A549 (cell line): ENCODE measurements around the gene KCNMA1. TPM values are rescaled to one million over a fixed set of nuclear protein-coding genes. Genes with fewer than 3 reads are reported as not detected.

Experiments used
- ATAC-seq, 2 experiments: fragments of 200-7000 bp in 1 of 2; fragments of >200 bp in 1 of 2; cut with Nextera tagmentation in 1 of 2; cut with Tn5 transposase in 1 of 2; 3 replicates each; pipeline versions ENCODE4 v1.8.0 to v1.9.1; 2018 to 2020; ENCODE audit warnings: mild to moderate bottlenecking in 1 of 2, moderate library complexity in 1 of 2
- CTCF ChIA-PET: fragments of 300-600 bp; sonication (Branson Sonifier 250); formaldehyde crosslinking; extraction: SDS; loops from one replicate; lab custom pipeline; 2021; ENCODE audit warnings: antibody characterized with exemption, inconsistent platforms; lab: Yijun Ruan, JAX
- POLR2A ChIA-PET: fragments of 350-600 bp; formaldehyde crosslinking; extraction: SDS; loops from one replicate; lab custom pipeline; 2021; ENCODE audit warnings: antibody characterized with exemption, inconsistent platforms; lab: Yijun Ruan, JAX
- DNase-seq, 2 experiments: peaks; one replicate each; pipeline versions ENCODE4 v3.0.0 to v3.0.0-alpha.2; 2011 to 2016; ENCODE audit warnings: low read depth in 1 of 2, low spot score in 1 of 2
- FAIRE-seq: peaks from 2 replicates; lab custom pipeline; 2011; peaks lifted over from hg19 to GRCh38; lab: Jason Lieb, UNC
- H3K27ac ChIP-seq, 2 experiments: fragments of >200 bp; sonication (Bioruptor Twin); formaldehyde crosslinking; 3 replicates each; pipeline ENCODE4 v1.5.1; 2016 to 2017
- H3K4me1 ChIP-seq: fragments of >200 bp; sonication (Bioruptor Twin); formaldehyde crosslinking; 3 replicates; pipeline ENCODE4 v1.6.1; 2016
- H3K4me2 ChIP-seq: fragments of >200 bp; sonication (Bioruptor Twin); formaldehyde crosslinking; 3 replicates; pipeline ENCODE4 v1.6.1; 2016
- H3K4me3 ChIP-seq: fragments of >200 bp; sonication (Bioruptor Twin); formaldehyde crosslinking; 3 replicates; pipeline ENCODE4 v1.5.1; 2016
- H3K9me3 ChIP-seq: fragments of >200 bp; sonication (Bioruptor Twin); formaldehyde crosslinking; 3 replicates; pipeline ENCODE4 v1.6.1; 2016
- ATOH8 ChIP-seq: fragments of 250-450 bp; sonication (Bioruptor Pico); IDR thresholded peaks from 2 replicates; pipeline ENCODE4 v1.5.0; 2020; ENCODE audit warnings: low read depth, mild to moderate bottlenecking, moderate library complexity
- CBX2 ChIP-seq: fragments of 200-600 bp; sonication (generic); IDR thresholded peaks from 2 replicates; pipeline ENCODE4 v1.6.1; 2016; ENCODE audit warnings: low read depth, mild to moderate bottlenecking, borderline replicate concordance
- CTCF ChIP-seq: fragments of >200 bp; sonication (Bioruptor Twin); formaldehyde crosslinking; IDR thresholded peaks from 3 replicates; pipeline ENCODE4 v1.5.1; 2016
- ESRRA ChIP-seq: fragments of 150-350 bp; IDR thresholded peaks from 2 replicates; pipeline ENCODE4 v1.6.1; 2014; ENCODE audit warnings: mild to moderate bottlenecking, low read length, borderline replicate concordance
- HES2 ChIP-seq: fragments of >200 bp; sonication (Bioruptor Twin); formaldehyde crosslinking; IDR thresholded peaks from 2 replicates; pipeline ENCODE4 v1.6.1; 2016
- HEYL ChIP-seq: fragments of 250-450 bp; sonication (Bioruptor Pico); IDR thresholded peaks from 2 replicates; pipeline ENCODE4 v1.8.0; 2021; ENCODE audit warnings: mild to moderate bottlenecking, moderate library complexity
- HMGXB4 ChIP-seq: fragments of 250-450 bp; sonication (Bioruptor Pico); IDR thresholded peaks from 2 replicates; pipeline ENCODE4 v1.5.0; 2021; ENCODE audit warnings: mild to moderate bottlenecking, moderate library complexity, borderline replicate concordance
- HOXA7 ChIP-seq: fragments of 250-450 bp; sonication (Bioruptor Pico); IDR thresholded peaks from 2 replicates; pipeline ENCODE4 v1.5.0; 2020; ENCODE audit warnings: mild to moderate bottlenecking, moderate library complexity
- HOXB13 ChIP-seq: fragments of 250-450 bp; sonication (Bioruptor Pico); IDR thresholded peaks from 2 replicates; pipeline ENCODE4 v1.5.0; 2020; ENCODE audit warnings: low read depth, mild to moderate bottlenecking, moderate library complexity
- KDM1A ChIP-seq: fragments of 200-600 bp; sonication (generic); IDR thresholded peaks from 2 replicates; pipeline ENCODE4 v1.6.1; 2016; ENCODE audit warnings: low read depth, mild to moderate bottlenecking
- KDM5A ChIP-seq: fragments of 200-600 bp; sonication (generic); IDR thresholded peaks from 2 replicates; pipeline ENCODE4 v1.6.1; 2016; ENCODE audit warnings: antibody characterized with exemption, mild to moderate bottlenecking
- NPAS2 ChIP-seq: fragments of 250-450 bp; sonication (Bioruptor Pico); IDR thresholded peaks from 2 replicates; pipeline ENCODE4 v1.8.0; 2022; ENCODE audit warnings: mild to moderate bottlenecking, moderate library complexity, borderline replicate concordance
- NR3C1 ChIP-seq: fragments of >200 bp; sonication (Bioruptor Twin); formaldehyde crosslinking; IDR thresholded peaks from 3 replicates; pipeline ENCODE4 v1.6.1; 2017
- POLR2A ChIP-seq: IDR thresholded peaks from 2 replicates; pipeline ENCODE4 v1.6.1; 2012; ENCODE audit warnings: mild to moderate bottlenecking, low read length
- POLR2AphosphoS2 ChIP-seq: conservative IDR thresholded peaks from 2 replicates; pipeline ENCODE4 v1.6.1; 2012; ENCODE audit warnings: low read length, improper control_type of control experiment, inconsistent platforms
- ZFP36 ChIP-seq: fragments of 450-650 bp; IDR thresholded peaks from 2 replicates; pipeline ENCODE4 v1.6.1; 2014; ENCODE audit warnings: borderline replicate concordance; ENCODE audit not compliant: partially characterized antibody
- ZNF302 ChIP-seq: fragments of 250-450 bp; sonication (Bioruptor Pico); IDR thresholded peaks from 2 replicates; pipeline ENCODE4 v1.9.0; 2021; ENCODE audit warnings: inconsistent platforms, mild to moderate bottlenecking, moderate library complexity
- WGBS: methylation state at CpG from one replicate; pipeline ENCODE4 v1.1.6; 2017; ENCODE audit errors: missing lambda C conversion rate; 5-methylcytosine and 5-hydroxymethylcytosine counted together
- polyA plus RNA-seq, 4 experiments: library from polyadenylated mRNA; depleted of rRNA in 3 of 4; stranded (reverse); fragments of >200 nt; fragmentation: RNase III in 1 of 4; extraction: RNeasy Plus Mini Kit Qiagen cat#74134 plus additional on column Dnase treatment in 1 of 4; gene quantifications; 2 replicates in 3 of 4; 3 replicates in 1 of 4; pipeline ENCODE4 v1.2.3, GENCODE V29; 2011 to 2017

KCNMA1 gene
- polyA plus RNA-seq, 2 of the 4 experiments (the other 2 are of a cell fraction), result 14.9 to 30.6 TPM

GRCh38 chr10:77029777-77030717 is 607.6 kb downstream of the KCNMA1 start:
- no peak for FAIRE-seq
- Histone ChIP-seq H3K4me2 (no peak overlapping the region), H3K4me3 (no peak overlapping the region), H3K4me1 (no peaks in the 10 kb centered on the region), H3K27ac (no peak overlapping the region), H3K9me3 (no peaks in the 10 kb centered on the region)
- ChIA-PET POLR2A (no interaction called here), CTCF (interaction anchor here (1.0 to 2.9 kb wide), 4 partner anchors 9 to 25 kb away, joined by 3 to 9 read pairs (median 4); no protein-coding TSS in a partner anchor)
- WGBS, result 69% methylated on average over 4 of the region's 4 CpGs
- no peak for DNase-seq
- ATAC-seq, result no peak
- no peak for TF ChIP-seq HEYL
- no peak for TF ChIP-seq CBX2
- TF ChIP-seq ZFP36, result no peak
- TF ChIP-seq POLR2A, result no peak
- TF ChIP-seq HES2, result no peak
- TF ChIP-seq HMGXB4 (CRISPR knock-in tag), result no peak
- TF ChIP-seq NPAS2, result no peak
- TF ChIP-seq POLR2AphosphoS2, result no peak
- TF ChIP-seq HOXB13 (CRISPR knock-in tag), result no peak
- TF ChIP-seq ZNF302 (CRISPR knock-in tag), result no peak
- TF ChIP-seq ESRRA, result no peak
- no peak for TF ChIP-seq CTCF

GRCh38 chr10:77028042-77028441 is 609.6 kb downstream of the KCNMA1 start:
- CTCF ChIA-PET, result interaction anchor here (0.7 to 0.9 kb wide), 2 partner anchors 12 to 1224 kb away, joined by 3 to 4 read pairs; no protein-coding TSS in a partner anchor
- no peak for TF ChIP-seq HOXB13 (CRISPR knock-in tag)
- no peak for TF ChIP-seq NR3C1
- no peak for TF ChIP-seq ZNF302 (CRISPR knock-in tag)
- no peak for TF ChIP-seq HES2
- TF ChIP-seq HOXA7 (CRISPR knock-in tag), result no peak
- TF ChIP-seq KDM5A, result no peak
- no peak for TF ChIP-seq ATOH8 (CRISPR knock-in tag)
- TF ChIP-seq KDM1A, result no peak
- TF ChIP-seq CTCF, result no peak
- H3K4me1 ChIP-seq, result no peaks in the 10 kb centered on the region

More at GRCh38 chr10:77028042-77028441, 609.6 kb downstream of the KCNMA1 start:
- no peaks in the 10 kb centered on the region for H3K9me3 ChIP-seq
- FAIRE-seq, result no peak
- H3K4me2 ChIP-seq, result no peak overlapping the region
- no peak overlapping the region for H3K4me3 ChIP-seq
- POLR2A ChIA-PET, result no interaction called here
- H3K27ac ChIP-seq, result no peak overlapping the region
- no peak for ATAC-seq
- 69% methylated on average over 6 of the region's 6 CpGs for WGBS
- no peak for DNase-seq
